HFFc6 (cell line): ENCODE results near the gene PROC. TPM values are rescaled to one million over a fixed set of nuclear protein-coding genes. Genes with fewer than 3 reads are reported as not detected.

Experiments used
- DNase-seq: peaks from one replicate; pipeline ENCODE4 v3.0.0-alpha.2; 2018
- H3K27ac Mint-ChIP-seq: 2 replicates; pipeline ENCODE4 v1.8.0; 2020; ENCODE audit warnings: mild to moderate bottlenecking, mixed read lengths
- H3K27me3 Mint-ChIP-seq: 2 replicates; pipeline ENCODE4 v1.8.0; 2021; ENCODE audit warnings: mild to moderate bottlenecking, moderate library complexity, mixed read lengths; ENCODE audit not compliant: insufficient read depth
- H3K36me3 Mint-ChIP-seq: 2 replicates; pipeline ENCODE4 v1.8.0; 2021; ENCODE audit warnings: low read depth, mixed read lengths
- H3K4me1 Mint-ChIP-seq: 2 replicates; pipeline ENCODE4 v1.8.0; 2020; ENCODE audit warnings: low read depth, mixed read lengths
- H3K4me3 Mint-ChIP-seq: 2 replicates; pipeline ENCODE4 v1.8.0; 2020; ENCODE audit warnings: mild to moderate bottlenecking, moderate library complexity, mixed read lengths
- H3K9me3 Mint-ChIP-seq: 2 replicates; pipeline ENCODE4 v1.8.0; 2020; ENCODE audit warnings: mild to moderate bottlenecking, mixed read lengths
- CTCF ChIP-seq: fragments of 200-600 bp; sonication (generic); IDR thresholded peaks from 2 replicates; pipeline ENCODE4 v1.5.0; 2021; ENCODE audit warnings: antibody characterized with exemption, mild to moderate bottlenecking
- total RNA-seq, 6 experiments: library from RNA; stranded (reverse); fragmentation: NEBNext Ultra II Directional; extraction: Animal tissue kit (Norgen Biotek cat#: 25700); gene quantifications; 2 replicates in 1 of 6; 3 replicates in 5 of 6; pipeline ENCODE4 v1.2.3, GENCODE V29; 2021

Gene PROC
- total RNA-seq, 6 experiments from 2014 or later = not detected

GRCh38 chr2:127413200-127413599 lies 5.0 kb upstream of the PROC start:
- H3K4me3 Mint-ChIP-seq = peak overlapping the region; percentile 48
- peaks cover 3% of the 10 kb centered on the region; the same call in 1 of the 2 replicates for H3K27me3 Mint-ChIP-seq
- TF ChIP-seq CTCF = no peak
- no peak for DNase-seq
- no peaks in the 10 kb centered on the region for H3K36me3 Mint-ChIP-seq
- peak overlapping the region; percentile 68 for H3K27ac Mint-ChIP-seq
- H3K4me1 Mint-ChIP-seq = peaks cover 53% of the 10 kb centered on the region
- H3K9me3 Mint-ChIP-seq = no peaks in the 10 kb centered on the region

GRCh38 chr2:127413782-127414637 lies 4.2 kb upstream of the PROC start:
- peak overlapping the region; percentile 48 for H3K4me3 Mint-ChIP-seq

GRCh38 chr2:127414638-127415592 lies 3.3 kb upstream of the PROC start:
- H3K27ac Mint-ChIP-seq = peak overlapping the region; percentile 2; the same call in 1 of the 2 replicates
- H3K4me1 Mint-ChIP-seq = peaks cover 50% of the 10 kb centered on the region
- H3K9me3 Mint-ChIP-seq = no peaks in the 10 kb centered on the region
- no peak for TF ChIP-seq CTCF
- H3K4me3 Mint-ChIP-seq = no peak overlapping the region
- DNase-seq = no peak
- H3K36me3 Mint-ChIP-seq = no peaks in the 10 kb centered on the region
- peaks cover 3% of the 10 kb centered on the region; the same call in 1 of the 2 replicates for H3K27me3 Mint-ChIP-seq

More at GRCh38 chr2:127413782-127414637, 4.2 kb upstream of the PROC start:
- Mint-ChIP-seq H3K36me3 (no peaks in the 10 kb centered on the region), H3K27ac (peak overlapping the region; percentile 68), H3K9me3 (no peaks in the 10 kb centered on the region), H3K27me3 (peaks cover 3% of the 10 kb centered on the region; the same call in 1 of the 2 replicates), H3K4me1 (peaks cover 53% of the 10 kb centered on the region)
- peak; percentile 57 for DNase-seq
- TF ChIP-seq CTCF = no peak

- peaks cover 3% of the 10 kb centered on the region; the same call in 1 of the 2 replicates for H3K27me3 Mint-ChIP-seq
Measured at GRCh38 chr2:127415593-127416505, 2.4 kb upstream of the PROC start.

More at GRCh38 chr2:127415593-127416505, 2.4 kb upstream of the PROC start:
- Mint-ChIP-seq H3K4me3 (no peak overlapping the region), H3K4me1 (peaks cover 41% of the 10 kb centered on the region), H3K36me3 (no peaks in the 10 kb centered on the region), H3K27ac (no peak overlapping the region), H3K9me3 (no peaks in the 10 kb centered on the region)
- peak; percentile 62 for TF ChIP-seq CTCF
- DNase-seq = no peak
